ENCODE measurements around the gene KIAA0825. TPM values are rescaled to one million over a fixed set of nuclear protein-coding genes. Genes with fewer than 3 reads are reported as not detected.

The KIAA0825 gene
- total RNA-seq, 4 donors from 2014 or later = 1.8 to 3.4 (median 2.6) TPM

DNA sequence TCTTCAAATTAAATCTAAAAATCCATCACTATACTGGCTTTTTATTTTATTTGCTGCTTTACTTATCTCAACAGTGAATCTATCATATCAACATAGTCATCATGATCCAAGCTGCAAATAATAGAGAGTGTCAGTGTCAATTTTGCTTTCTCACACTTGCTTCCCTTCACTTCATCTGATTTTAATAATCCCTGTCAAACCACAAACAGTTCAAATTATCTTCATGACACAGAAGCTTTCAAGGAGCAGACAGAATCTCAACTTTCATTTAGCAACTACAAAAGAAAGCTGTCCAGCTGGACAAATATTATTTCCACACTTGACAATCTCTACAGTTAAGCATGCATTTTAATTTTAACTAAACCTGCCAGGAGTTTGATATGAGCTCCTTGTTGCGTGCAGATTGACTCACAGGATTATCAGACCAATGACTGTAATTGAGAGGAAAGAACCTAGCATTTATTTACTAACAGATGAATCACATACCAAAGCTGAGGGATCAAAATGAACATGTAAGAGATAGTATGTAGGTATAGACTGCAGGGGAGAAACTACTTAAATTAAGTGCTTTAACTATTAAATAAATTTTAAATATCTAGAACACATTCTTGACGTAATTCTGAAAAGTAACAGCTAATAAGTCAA lies 56.0 kb downstream of the KIAA0825 start:
- Histone ChIP-seq H3K9me3 (no peaks in the 10 kb centered on the region), H3K4me1 (no peaks in the 10 kb centered on the region), H3K27ac (no peak overlapping the region), H3K36me3 (no peaks in the 10 kb centered on the region), H3K27me3 (no peaks in the 10 kb centered on the region), H3K4me3 (no peak overlapping the region)
- WGBS, 2 donors = 79 to 88% methylated on average over 2 of the region's 2 CpGs
- no peak for TF ChIP-seq POLR2A (IDR thresholded peaks at IDR 0.05)
- TF ChIP-seq, protein P1, sequence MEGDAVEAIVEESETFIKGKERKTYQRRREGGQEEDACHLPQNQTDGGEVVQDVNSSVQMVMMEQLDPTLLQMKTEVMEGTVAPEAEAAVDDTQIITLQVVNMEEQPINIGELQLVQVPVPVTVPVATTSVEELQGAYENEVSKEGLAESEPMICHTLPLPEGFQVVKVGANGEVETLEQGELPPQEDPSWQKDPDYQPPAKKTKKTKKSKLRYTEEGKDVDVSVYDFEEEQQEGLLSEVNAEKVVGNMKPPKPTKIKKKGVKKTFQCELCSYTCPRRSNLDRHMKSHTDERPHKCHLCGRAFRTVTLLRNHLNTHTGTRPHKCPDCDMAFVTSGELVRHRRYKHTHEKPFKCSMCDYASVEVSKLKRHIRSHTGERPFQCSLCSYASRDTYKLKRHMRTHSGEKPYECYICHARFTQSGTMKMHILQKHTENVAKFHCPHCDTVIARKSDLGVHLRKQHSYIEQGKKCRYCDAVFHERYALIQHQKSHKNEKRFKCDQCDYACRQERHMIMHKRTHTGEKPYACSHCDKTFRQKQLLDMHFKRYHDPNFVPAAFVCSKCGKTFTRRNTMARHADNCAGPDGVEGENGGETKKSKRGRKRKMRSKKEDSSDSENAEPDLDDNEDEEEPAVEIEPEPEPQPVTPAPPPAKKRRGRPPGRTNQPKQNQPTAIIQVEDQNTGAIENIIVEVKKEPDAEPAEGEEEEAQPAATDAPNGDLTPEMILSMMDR (IDR thresholded peaks at IDR 0.05) = no peak
- intact Hi-C loops (cut with DNase I) = no loop called here
- DNase-seq = no peak

DNA sequence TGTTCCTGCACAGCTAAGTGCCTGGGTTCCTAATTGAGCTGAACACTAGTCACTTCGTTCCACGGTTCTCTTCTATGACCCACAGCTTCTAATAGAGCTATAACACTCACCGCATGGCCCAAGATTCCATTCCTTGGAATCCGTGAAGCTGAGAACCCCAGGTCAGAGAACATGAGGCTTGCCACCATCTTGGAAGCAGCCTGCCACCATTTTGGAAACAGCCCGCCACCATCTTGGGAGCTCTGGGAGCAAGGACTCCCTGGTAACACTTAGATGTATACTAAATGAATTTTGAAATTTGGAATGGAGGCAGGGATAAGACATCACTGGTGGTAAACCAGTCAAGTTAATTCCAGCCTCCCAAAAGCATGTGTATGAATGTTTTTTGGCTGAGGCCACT lies 60.4 kb downstream of the KIAA0825 start:
- no peak for DNase-seq
- Histone ChIP-seq H3K27me3 (no peaks in the 10 kb centered on the region), H3K27ac (no peak overlapping the region), H3K4me3 (no peak overlapping the region), H3K4me1 (no peaks in the 10 kb centered on the region), H3K36me3 (no peaks in the 10 kb centered on the region), H3K9me3 (no peaks in the 10 kb centered on the region)
- TF ChIP-seq, protein P1 (IDR thresholded peaks at IDR 0.05) = no peak
- no peak for TF ChIP-seq POLR2A (IDR thresholded peaks at IDR 0.05)
- WGBS, 2 donors = 96 to 100% methylated on average over 1 to 3 of the region's 5 CpGs
- intact Hi-C loops (cut with DNase I) = no loop called here

DNA sequence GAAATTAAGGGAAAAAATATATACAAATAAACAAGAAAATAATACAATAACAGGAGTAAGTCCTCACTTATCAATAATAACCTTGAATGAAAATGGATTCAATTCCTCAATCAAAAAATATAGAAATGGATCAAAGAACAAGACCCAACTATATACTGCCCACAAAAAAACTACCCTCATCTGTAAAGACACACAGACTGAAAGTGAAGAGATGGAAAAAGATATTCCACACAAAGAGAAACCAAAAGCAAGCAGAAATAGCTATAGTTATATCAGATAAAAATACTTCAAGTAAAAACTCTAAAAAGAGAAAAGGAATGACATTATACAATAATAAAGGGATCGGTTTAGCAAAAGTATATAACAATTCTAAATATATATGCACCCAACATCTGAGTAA lies 66.5 kb downstream of the KIAA0825 start:
- 77 to 85% methylated on average over 1 of the region's 1 CpG for WGBS, 2 donors
- H3K4me1 ChIP-seq = no peaks in the 10 kb centered on the region
- intact Hi-C loops (cut with DNase I) = no loop called here
- DNase-seq = no peak
- no peak overlapping the region for H3K4me3 ChIP-seq
- H3K27ac ChIP-seq = no peak overlapping the region
- H3K9me3 ChIP-seq = no peaks in the 10 kb centered on the region
- H3K36me3 ChIP-seq = no peaks in the 10 kb centered on the region
- no peaks in the 10 kb centered on the region for H3K27me3 ChIP-seq
- no peak for TF ChIP-seq POLR2A (IDR thresholded peaks at IDR 0.05)
- TF ChIP-seq, protein P1 (IDR thresholded peaks at IDR 0.05) = no peak

DNA sequence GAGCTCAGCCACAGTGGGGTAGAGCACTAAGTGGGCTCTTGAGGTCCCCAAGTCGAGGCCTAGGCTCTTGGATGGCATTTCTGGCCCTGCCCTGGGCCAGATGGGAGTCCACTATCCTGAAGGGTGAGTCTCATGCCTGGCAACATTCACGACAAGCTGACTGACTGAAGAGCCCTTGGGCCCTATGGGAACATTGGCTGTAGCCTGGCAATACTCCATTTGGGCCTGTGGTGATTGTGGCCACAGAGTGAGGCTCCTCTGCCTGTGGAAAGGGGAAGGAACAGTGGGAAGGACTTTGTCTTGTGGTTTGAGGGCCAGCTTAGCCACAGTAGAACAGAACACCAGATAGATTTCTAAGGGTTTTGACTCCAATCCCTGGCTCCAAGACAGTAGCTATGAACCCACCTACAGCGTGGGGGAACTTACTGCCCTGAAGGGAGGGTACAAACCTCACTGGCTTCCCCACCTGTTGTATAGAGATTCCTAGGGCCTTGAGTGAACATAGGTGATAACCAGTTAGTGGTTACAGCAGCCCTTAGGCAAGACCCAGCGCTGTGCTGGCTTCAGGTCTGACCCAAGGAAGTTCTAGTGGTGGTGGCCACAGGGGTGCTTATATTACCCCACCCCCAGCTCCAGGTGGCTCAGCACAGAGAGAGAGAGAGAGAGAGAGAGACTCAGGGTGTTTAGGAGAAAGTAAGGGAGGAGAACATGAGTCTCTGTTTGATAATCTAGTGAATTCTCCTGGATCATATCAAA lies 72.4 kb downstream of the KIAA0825 start:
- intact Hi-C loops (cut with DNase I) = no loop called here
- Histone ChIP-seq H3K36me3 (peaks cover 0 to 5% (median 0%) of the 10 kb centered on the region in 3 donors), H3K9me3 (peaks cover 0 to 6% (median 4%) of the 10 kb centered on the region in 3 donors), H3K4me3 (no peak overlapping the region), H3K27ac (no peak overlapping the region), H3K27me3 (no peaks in the 10 kb centered on the region), H3K4me1 (no peaks in the 10 kb centered on the region)
- DNase-seq = no peak
- TF ChIP-seq, protein P1 (IDR thresholded peaks at IDR 0.05) = no peak
- no peak for TF ChIP-seq POLR2A (IDR thresholded peaks at IDR 0.05)
- 70 to 77% methylated on average over 3 of the region's 4 CpGs for WGBS, 2 donors

DNA sequence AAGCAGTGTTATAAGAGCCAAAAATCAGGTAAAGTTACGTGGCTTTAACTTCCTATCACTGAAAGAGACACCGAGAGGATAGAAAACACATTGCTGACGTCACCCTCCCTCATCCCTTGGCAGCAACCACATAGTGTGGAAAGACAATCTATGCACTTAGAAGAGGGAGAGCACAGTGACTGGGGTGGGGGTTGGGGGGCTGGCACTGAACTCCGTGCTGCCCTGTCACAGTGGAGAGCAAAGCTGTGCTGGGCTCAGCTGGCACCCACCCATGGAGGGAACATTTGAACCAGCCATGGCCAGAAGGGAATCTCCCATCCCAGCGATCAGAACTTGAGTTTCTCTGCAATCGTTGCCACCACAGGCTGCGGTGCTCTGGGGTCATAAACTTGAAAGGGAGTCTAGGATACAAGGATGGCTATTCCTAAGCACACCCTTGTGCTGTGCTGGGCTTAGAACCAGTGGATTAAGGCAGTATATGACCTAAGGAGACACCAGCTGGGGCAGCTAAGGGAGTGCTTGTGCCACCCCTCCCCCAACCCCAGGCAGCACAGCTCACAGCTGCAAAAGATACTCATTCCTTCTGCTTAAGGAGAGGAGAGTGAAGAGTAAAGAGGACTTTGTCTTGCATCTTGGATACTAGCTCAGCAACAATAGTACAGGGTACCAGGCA lies 73.4 kb downstream of the KIAA0825 start:
- peaks cover 0 to 7% (median 6%) of the 10 kb centered on the region in 3 donors for H3K9me3 ChIP-seq
- intact Hi-C loops (cut with DNase I) = no loop called here
- no peaks in the 10 kb centered on the region for H3K27me3 ChIP-seq
- H3K4me3 ChIP-seq = no peak overlapping the region
- H3K27ac ChIP-seq = no peak overlapping the region
- no peak for DNase-seq
- no peaks in the 10 kb centered on the region for H3K4me1 ChIP-seq
- WGBS, 2 donors = 81 to 89% methylated on average over 6 to 7 of the region's 7 CpGs
- TF ChIP-seq, protein P1 (IDR thresholded peaks at IDR 0.05) = no peak
- TF ChIP-seq POLR2A (IDR thresholded peaks at IDR 0.05) = no peak
- peaks cover 0 to 5% (median 0%) of the 10 kb centered on the region in 3 donors for H3K36me3 ChIP-seq

Measured in esophagus squamous epithelium (tissue), 5 donors.